HepG2 (cell line): Measurements from ENCODE around the gene ECE2. TPM values are rescaled to one million over a fixed set of nuclear protein-coding genes. Genes with fewer than 3 reads are reported as not detected.
A peak's percentile ranks its signal among the peaks of the same experiment; 100 is the strongest.

Experiments
- ARNT2 ChIP-seq: sonication (generic); formaldehyde crosslinking; IDR thresholded peaks from 2 replicates; pipeline ENCODE4 v1.8.0; 2022; ENCODE audit warnings: mild to moderate bottlenecking, low read depth, missing genetic modification reagents, moderate library complexity
- CCDC6 ChIP-seq: sonication (generic); formaldehyde crosslinking; IDR thresholded peaks from 2 replicates; pipeline ENCODE4 v1.8.1; 2022; ENCODE audit warnings: mild to moderate bottlenecking, missing genetic modification reagents, moderate library complexity
- GABPB1 ChIP-seq: IDR thresholded peaks from 2 replicates; pipeline ENCODE4 v1.6.1; 2016; ENCODE audit warnings: mild to moderate bottlenecking, missing genetic modification reagents, moderate library complexity, missing compliant biosample characterization
- MED13 ChIP-seq: sonication (generic); formaldehyde crosslinking; IDR thresholded peaks from 2 replicates; pipeline ENCODE4 v1.5.0; 2020; ENCODE audit warnings: missing genetic modification reagents
- MED8 ChIP-seq: sonication (generic); formaldehyde crosslinking; IDR thresholded peaks from 2 replicates; pipeline ENCODE4 v1.8.1; 2023; ENCODE audit warnings: mild to moderate bottlenecking, missing genetic modification reagents; ENCODE audit not compliant: insufficient replicate concordance
- MIXL1 ChIP-seq: IDR thresholded peaks from 2 replicates; pipeline ENCODE4 v1.6.1; 2016
- PHF20 ChIP-seq: sonication (generic); formaldehyde crosslinking; IDR thresholded peaks from 2 replicates; pipeline ENCODE4 v1.5.0; 2020; ENCODE audit warnings: mild to moderate bottlenecking, missing genetic modification reagents
- POLR2A ChIP-seq, 2 experiments: IDR thresholded peaks; 2 replicates each; pipeline ENCODE4 v1.6.1; 2011; ENCODE audit warnings: low read depth in 2 of 2, low read length in 2 of 2, mild to moderate bottlenecking in 1 of 2, moderate library complexity in 1 of 2; ENCODE audit not compliant: insufficient read depth in 1 of 2
- POLR2AphosphoS5 ChIP-seq: IDR thresholded peaks from 2 replicates; pipeline ENCODE4 v1.6.1; 2012; ENCODE audit warnings: low read depth, low read length
- RAD51 ChIP-seq: fragments of 450-650 bp; IDR thresholded peaks from 2 replicates; pipeline ENCODE4 v1.6.1; 2016; ENCODE audit warnings: borderline replicate concordance
- RBFOX2 ChIP-seq: fragments of 200-400 bp; formaldehyde crosslinking; IDR thresholded peaks from 2 replicates; pipeline ENCODE4 v1.6.1; 2017; ENCODE audit warnings: low read depth, mild to moderate bottlenecking, low read length
- SP4 ChIP-seq: sonication (generic); formaldehyde crosslinking; IDR thresholded peaks from 2 replicates; pipeline ENCODE4 v1.8.1; 2023; ENCODE audit warnings: mild to moderate bottlenecking, missing genetic modification reagents
- YEATS4 ChIP-seq: sonication (generic); formaldehyde crosslinking; IDR thresholded peaks from 2 replicates; pipeline ENCODE4 v1.4.0; 2020; ENCODE audit warnings: missing genetic modification reagents, borderline replicate concordance
- YY1 ChIP-seq: IDR thresholded peaks from 2 replicates; pipeline ENCODE4 v1.6.1; 2011; ENCODE audit warnings: low read length, low read depth, moderate library complexity, mild to moderate bottlenecking; ENCODE audit not compliant: insufficient read depth, insufficient replicate concordance
- ZNF143 ChIP-seq: sonication (generic); formaldehyde crosslinking; IDR thresholded peaks from 2 replicates; pipeline ENCODE4 v1.4.0; 2020; ENCODE audit warnings: missing genetic modification reagents
- ZNF317 ChIP-seq: sonication (generic); formaldehyde crosslinking; IDR thresholded peaks from 2 replicates; pipeline ENCODE4 v1.5.0; 2020; ENCODE audit warnings: mild to moderate bottlenecking, missing genetic modification reagents
- ZNF841 ChIP-seq: sonication (generic); formaldehyde crosslinking; IDR thresholded peaks from 2 replicates; pipeline ENCODE4 v1.8.1; 2023; ENCODE audit warnings: missing genetic modification reagents, borderline replicate concordance
- ZNF850 ChIP-seq: sonication (generic); formaldehyde crosslinking; conservative IDR thresholded peaks from 2 replicates; pipeline ENCODE4 v1.9.0; 2021; ENCODE audit warnings: mild to moderate bottlenecking, missing genetic modification reagents
- ZSCAN29 ChIP-seq: sonication (generic); formaldehyde crosslinking; conservative IDR thresholded peaks from 2 replicates; pipeline ENCODE4 v1.4.0; 2020; ENCODE audit warnings: mild to moderate bottlenecking, missing genetic modification reagents
- polyA plus RNA-seq, 8 experiments: library from polyadenylated mRNA; depleted of rRNA in 3 of 8; stranded (reverse) in 7 of 8; unstranded in 1 of 8; fragments of >200 nt; fragmentation: Illumina TruSeq in 4 of 8; extraction: Trizol in 4 of 8; gene quantifications; 2 replicates each; pipeline versions ENCODE4 v1.2.1 to v1.2.3, GENCODE V29; 2011 to 2016; ENCODE audit warnings: low read depth in 4 of 8, missing spikeins in 1 of 8, mixed read lengths in 1 of 8; ENCODE audit not compliant: insufficient read depth in 1 of 8
- total RNA-seq, 5 experiments: library from RNA; depleted of rRNA; stranded (reverse); fragments of >200 nt; fragmentation: Illumina TruSeq; extraction: Trizol; gene quantifications; 2 replicates each; pipeline ENCODE4 v1.2.3, GENCODE V29; 2016; ENCODE audit warnings: low read depth in 1 of 5
- TF ChIP-seq, protein P1 (sequence below): sonication (generic); formaldehyde crosslinking; IDR thresholded peaks from 2 replicates; pipeline ENCODE4 v1.8.0; 2022; ENCODE audit warnings: low read depth, missing genetic modification reagents
- TF ChIP-seq, protein P2 (sequence below): sonication (generic); formaldehyde crosslinking; IDR thresholded peaks from 2 replicates; pipeline ENCODE4 v1.8.1; 2023; ENCODE audit warnings: mild to moderate bottlenecking, moderate library complexity, missing genetic modification reagents
- TF ChIP-seq, protein P3 (sequence below): sonication (generic); formaldehyde crosslinking; conservative IDR thresholded peaks from 2 replicates; pipeline ENCODE4 v1.4.0; 2020; ENCODE audit warnings: missing genetic modification reagents
- TF ChIP-seq, protein P4 (sequence below): sonication (generic); formaldehyde crosslinking; IDR thresholded peaks from 2 replicates; pipeline ENCODE4 v1.5.1; 2020; ENCODE audit warnings: missing genetic modification reagents, mild to moderate bottlenecking, borderline replicate concordance
- TF ChIP-seq, protein P5 (sequence below): IDR thresholded peaks from 2 replicates; pipeline ENCODE4 v1.6.1; 2016; ENCODE audit warnings: mild to moderate bottlenecking, missing biosample characterization, missing genetic modification reagents
- TF ChIP-seq, protein P6 (sequence below): IDR thresholded peaks from 2 replicates; pipeline ENCODE4 v1.6.1; 2016; ENCODE audit warnings: missing compliant biosample characterization, missing genetic modification reagents, borderline replicate concordance

Gene ECE2
- total and polyA plus RNA-seq, 2 of the 13 experiments (the other 11 are each of a cell fraction or from before 2014, with no cell fraction given) = not detected

DNA sequence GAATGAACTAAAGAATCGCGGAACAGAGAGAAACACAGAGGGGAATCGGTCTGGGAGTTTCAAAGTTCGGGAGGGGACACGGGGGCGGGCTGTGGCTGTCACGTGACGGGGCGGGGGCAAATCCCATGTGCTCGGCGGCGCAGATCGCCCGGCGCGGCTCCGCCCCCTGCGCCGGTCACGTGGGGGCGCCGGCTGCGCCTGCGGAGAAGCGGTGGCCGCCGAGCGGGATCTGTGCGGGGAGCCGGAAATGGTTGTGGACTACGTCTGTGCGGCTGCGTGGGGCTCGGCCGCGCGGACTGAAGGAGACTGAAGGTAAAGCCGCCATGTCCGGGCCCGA, 38.5 kb downstream of the ECE2 start, which contains the start of gene EIF4G1 (continued):
- TF ChIP-seq, protein P1, sequence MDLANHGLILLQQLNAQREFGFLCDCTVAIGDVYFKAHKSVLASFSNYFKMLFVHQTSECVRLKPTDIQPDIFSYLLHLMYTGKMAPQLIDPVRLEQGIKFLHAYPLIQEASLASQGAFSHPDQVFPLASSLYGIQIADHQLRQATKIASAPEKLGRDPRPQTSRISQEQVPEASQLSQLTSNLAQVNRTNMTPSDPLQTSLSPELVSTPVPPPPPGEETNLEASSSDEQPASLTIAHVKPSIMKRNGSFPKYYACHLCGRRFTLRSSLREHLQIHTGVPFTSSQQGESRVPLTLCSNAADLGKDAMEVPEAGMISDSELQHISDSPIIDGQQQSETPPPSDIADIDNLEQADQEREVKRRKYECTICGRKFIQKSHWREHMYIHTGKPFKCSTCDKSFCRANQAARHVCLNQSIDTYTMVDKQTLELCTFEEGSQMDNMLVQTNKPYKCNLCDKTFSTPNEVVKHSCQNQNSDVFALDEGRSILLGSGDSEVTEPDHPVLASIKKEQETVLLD (CRISPR knock-in tag) = no peak
- TF ChIP-seq PHF20 (CRISPR knock-in tag) (0 out of 2 replicates have a peak, but pooled peaks have one; percentile 26), YY1 (peak; percentile 84), YEATS4 (CRISPR knock-in tag) (peak; percentile 74), POLR2A (IDR thresholded peaks at IDR 0.05; ENCODE audit: insufficient read depth in 1 of 2, low read depth in 2 of 2, low read length in 2 of 2) (peak; percentile 72 to 74), ZNF317 (CRISPR knock-in tag) (no peak), ZNF841 (CRISPR knock-in tag) (0 out of 2 replicates have a peak, but pooled peaks have one; percentile 36), CCDC6 (peak; percentile 75), MED8 (CRISPR knock-in tag) (peak; percentile 8), SP4 (CRISPR knock-in tag) (0 out of 2 replicates have a peak, but pooled peaks have one; percentile 37), POLR2AphosphoS5 (peak; percentile 76), ZNF850 (CRISPR knock-in tag) (0 out of 2 replicates have a peak, but pooled peaks have one; percentile 8), ZNF143 (CRISPR knock-in tag) (no peak), RBFOX2 (peak; percentile 37; the same call in 1 of the 2 replicates), ZSCAN29 (CRISPR knock-in tag) (no peak), MED13 (CRISPR knock-in tag) (no peak), ARNT2 (CRISPR knock-in tag) (0 out of 2 replicates have a peak, but pooled peaks have one; percentile 32), MIXL1 (no peak), GABPB1 (CRISPR knock-in tag) (peak; percentile 82; the same call in 1 of the 2 replicates), RAD51 (peak; percentile 96)
- TF ChIP-seq, protein P2, sequence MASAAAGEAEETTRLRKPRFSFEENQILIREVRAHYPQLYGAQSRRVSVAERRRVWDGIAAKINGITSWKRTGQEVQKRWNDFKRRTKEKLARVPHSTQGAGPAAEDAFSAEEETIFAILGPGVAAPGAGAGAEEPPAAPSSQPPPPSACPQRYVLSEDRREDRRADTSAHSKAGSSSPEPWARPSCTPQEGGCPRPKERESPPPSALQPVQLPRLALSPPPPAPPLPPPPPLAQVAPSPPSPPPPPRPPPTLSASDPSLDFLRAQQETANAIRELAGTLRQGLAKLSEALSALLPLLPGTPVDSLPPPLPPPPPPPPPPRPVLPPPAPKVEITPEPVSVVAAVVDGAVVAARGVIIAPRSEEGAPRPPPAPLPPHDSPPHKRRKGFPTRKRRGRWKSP (CRISPR knock-in tag) = 0 out of 2 replicates have a peak, but pooled peaks have one; percentile 16
- TF ChIP-seq, protein P3, sequence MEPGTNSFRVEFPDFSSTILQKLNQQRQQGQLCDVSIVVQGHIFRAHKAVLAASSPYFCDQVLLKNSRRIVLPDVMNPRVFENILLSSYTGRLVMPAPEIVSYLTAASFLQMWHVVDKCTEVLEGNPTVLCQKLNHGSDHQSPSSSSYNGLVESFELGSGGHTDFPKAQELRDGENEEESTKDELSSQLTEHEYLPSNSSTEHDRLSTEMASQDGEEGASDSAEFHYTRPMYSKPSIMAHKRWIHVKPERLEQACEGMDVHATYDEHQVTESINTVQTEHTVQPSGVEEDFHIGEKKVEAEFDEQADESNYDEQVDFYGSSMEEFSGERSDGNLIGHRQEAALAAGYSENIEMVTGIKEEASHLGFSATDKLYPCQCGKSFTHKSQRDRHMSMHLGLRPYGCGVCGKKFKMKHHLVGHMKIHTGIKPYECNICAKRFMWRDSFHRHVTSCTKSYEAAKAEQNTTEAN (CRISPR knock-in tag) = peak; percentile 13; the same call in 1 of the 2 replicates
- TF ChIP-seq, protein P4, sequence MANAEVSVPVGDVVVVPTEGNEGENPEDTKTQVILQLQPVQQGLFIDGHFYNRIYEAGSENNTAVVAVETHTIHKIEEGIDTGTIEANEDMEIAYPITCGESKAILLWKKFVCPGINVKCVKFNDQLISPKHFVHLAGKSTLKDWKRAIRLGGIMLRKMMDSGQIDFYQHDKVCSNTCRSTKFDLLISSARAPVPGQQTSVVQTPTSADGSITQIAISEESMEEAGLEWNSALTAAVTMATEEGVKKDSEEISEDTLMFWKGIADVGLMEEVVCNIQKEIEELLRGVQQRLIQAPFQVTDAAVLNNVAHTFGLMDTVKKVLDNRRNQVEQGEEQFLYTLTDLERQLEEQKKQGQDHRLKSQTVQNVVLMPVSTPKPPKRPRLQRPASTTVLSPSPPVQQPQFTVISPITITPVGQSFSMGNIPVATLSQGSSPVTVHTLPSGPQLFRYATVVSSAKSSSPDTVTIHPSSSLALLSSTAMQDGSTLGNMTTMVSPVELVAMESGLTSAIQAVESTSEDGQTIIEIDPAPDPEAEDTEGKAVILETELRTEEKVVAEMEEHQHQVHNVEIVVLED (CRISPR knock-in tag) = peak; percentile 79
- TF ChIP-seq, protein P5, sequence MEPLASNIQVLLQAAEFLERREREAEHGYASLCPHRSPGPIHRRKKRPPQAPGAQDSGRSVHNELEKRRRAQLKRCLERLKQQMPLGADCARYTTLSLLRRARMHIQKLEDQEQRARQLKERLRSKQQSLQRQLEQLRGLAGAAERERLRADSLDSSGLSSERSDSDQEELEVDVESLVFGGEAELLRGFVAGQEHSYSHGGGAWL (CRISPR knock-in tag) = 0 out of 2 replicates have a peak, but pooled peaks have one; percentile 25
- TF ChIP-seq, protein P6, sequence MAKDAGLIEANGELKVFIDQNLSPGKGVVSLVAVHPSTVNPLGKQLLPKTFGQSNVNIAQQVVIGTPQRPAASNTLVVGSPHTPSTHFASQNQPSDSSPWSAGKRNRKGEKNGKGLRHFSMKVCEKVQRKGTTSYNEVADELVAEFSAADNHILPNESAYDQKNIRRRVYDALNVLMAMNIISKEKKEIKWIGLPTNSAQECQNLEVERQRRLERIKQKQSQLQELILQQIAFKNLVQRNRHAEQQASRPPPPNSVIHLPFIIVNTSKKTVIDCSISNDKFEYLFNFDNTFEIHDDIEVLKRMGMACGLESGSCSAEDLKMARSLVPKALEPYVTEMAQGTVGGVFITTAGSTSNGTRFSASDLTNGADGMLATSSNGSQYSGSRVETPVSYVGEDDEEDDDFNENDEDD (CRISPR knock-in tag) = peak; percentile 39; the same call in 1 of the 2 replicates
